HUES6 (cell line): ENCODE results near the gene GLRA3.

Experiments
- H3K27ac ChIP-seq: 2 replicates; pipeline ENCODE4 v1.7.0; 2013; ENCODE audit warnings: low read depth, mild to moderate bottlenecking, low read length, inconsistent platforms
- H3K27me3 ChIP-seq: 2 replicates; pipeline ENCODE4 v1.6.1; 2013; ENCODE audit warnings: low read length; ENCODE audit not compliant: control insufficient read depth, insufficient read depth
- H3K36me3 ChIP-seq: 2 replicates; pipeline ENCODE4 v1.6.1; 2013; ENCODE audit warnings: low read length; ENCODE audit not compliant: control insufficient read depth, insufficient read depth
- H3K4me1 ChIP-seq: 2 replicates; pipeline ENCODE4 v1.6.1; 2013; ENCODE audit warnings: low read length; ENCODE audit not compliant: control insufficient read depth, insufficient read depth
- H3K4me3 ChIP-seq: 2 replicates; pipeline ENCODE4 v1.5.1; 2013; ENCODE audit warnings: low read depth, low read length
- H3K9ac ChIP-seq: one replicate; pipeline ENCODE4 v1.6.1; 2013; ENCODE audit warnings: mild to moderate bottlenecking, low read length
- H3K9me3 ChIP-seq: 2 replicates; pipeline ENCODE4 v1.6.1; 2013; ENCODE audit warnings: low read depth, low read length; ENCODE audit not compliant: control insufficient read depth, insufficient read depth

Gene GLRA3

GRCh38 chr4:174713821-174714220 is 115.2 kb downstream of the GLRA3 start:
- Histone ChIP-seq H3K9me3 (no peaks in the 10 kb centered on the region), H3K9ac (no peak overlapping the region), H3K27ac (no peak overlapping the region), H3K4me3 (no peak overlapping the region), H3K4me1 (peaks cover 14% of the 10 kb centered on the region), H3K27me3 (no peaks in the 10 kb centered on the region), H3K36me3 (no peaks in the 10 kb centered on the region)

GRCh38 chr4:174713181-174713580 is 115.9 kb downstream of the GLRA3 start:
- Histone ChIP-seq H3K4me3 (no peak overlapping the region), H3K9ac (no peak overlapping the region), H3K36me3 (no peaks in the 10 kb centered on the region), H3K9me3 (no peaks in the 10 kb centered on the region), H3K27ac (peak overlapping the region; percentile 34; the same call in 1 of the 2 replicates), H3K4me1 (peaks cover 14% of the 10 kb centered on the region), H3K27me3 (no peaks in the 10 kb centered on the region)

GRCh38 chr4:174709526-174709925 is 119.5 kb downstream of the GLRA3 start:
- Histone ChIP-seq H3K36me3 (no peaks in the 10 kb centered on the region), H3K4me1 (peaks cover 14% of the 10 kb centered on the region), H3K27ac (no peak overlapping the region), H3K9me3 (no peaks in the 10 kb centered on the region), H3K9ac (no peak overlapping the region), H3K4me3 (no peak overlapping the region), H3K27me3 (no peaks in the 10 kb centered on the region)

GRCh38 chr4:174708381-174708780 is 120.7 kb downstream of the GLRA3 start:
- Histone ChIP-seq H3K4me1 (peaks cover 5% of the 10 kb centered on the region; the same call in 1 of the 2 replicates), H3K36me3 (no peaks in the 10 kb centered on the region), H3K27me3 (no peaks in the 10 kb centered on the region), H3K9me3 (no peaks in the 10 kb centered on the region), H3K4me3 (no peak overlapping the region), H3K27ac (no peak overlapping the region), H3K9ac (no peak overlapping the region)

- no peaks in the 10 kb centered on the region for H3K36me3 ChIP-seq
- no peaks in the 10 kb centered on the region for H3K27me3 ChIP-seq
- peaks cover under 1% of the 10 kb centered on the region; the same call in 1 of the 2 replicates for H3K4me1 ChIP-seq
- no peak overlapping the region for H3K27ac ChIP-seq
- no peak overlapping the region for H3K4me3 ChIP-seq
- H3K9ac ChIP-seq: no peak overlapping the region
- H3K9me3 ChIP-seq: no peaks in the 10 kb centered on the region
Measured at GRCh38 chr4:174707902-174708301, 121.1 kb downstream of the GLRA3 start.

GRCh38 chr4:174707051-174707676 is 121.9 kb downstream of the GLRA3 start:
- Histone ChIP-seq H3K4me3 (no peak overlapping the region), H3K27me3 (no peaks in the 10 kb centered on the region), H3K9ac (no peak overlapping the region), H3K4me1 (no peaks in the 10 kb centered on the region), H3K36me3 (no peaks in the 10 kb centered on the region), H3K27ac (no peak overlapping the region), H3K9me3 (no peaks in the 10 kb centered on the region)

- H3K9ac ChIP-seq: no peak overlapping the region
Measured at GRCh38 chr4:174702979-174703478, 126.0 kb downstream of the GLRA3 start.

GRCh38 chr4:174699654-174700053 is 129.4 kb downstream of the GLRA3 start:
- no peaks in the 10 kb centered on the region for H3K27me3 ChIP-seq
- H3K9me3 ChIP-seq: no peaks in the 10 kb centered on the region
- H3K9ac ChIP-seq: no peak overlapping the region
- no peak overlapping the region for H3K27ac ChIP-seq
- no peaks in the 10 kb centered on the region for H3K4me1 ChIP-seq
- no peak overlapping the region for H3K4me3 ChIP-seq
- no peaks in the 10 kb centered on the region for H3K36me3 ChIP-seq

More at GRCh38 chr4:174702979-174703478, 126.0 kb downstream of the GLRA3 start:
- Histone ChIP-seq H3K9me3 (no peaks in the 10 kb centered on the region), H3K36me3 (no peaks in the 10 kb centered on the region), H3K4me1 (no peaks in the 10 kb centered on the region), H3K27me3 (no peaks in the 10 kb centered on the region), H3K27ac (no peak overlapping the region), H3K4me3 (no peak overlapping the region)

- Histone ChIP-seq H3K9ac (no peak overlapping the region), H3K9me3 (no peaks in the 10 kb centered on the region)
Measured at GRCh38 chr4:174697896-174698295, 131.2 kb downstream of the GLRA3 start.

GRCh38 chr4:174697202-174697601 is 131.8 kb downstream of the GLRA3 start:
- Histone ChIP-seq H3K27me3 (no peaks in the 10 kb centered on the region), H3K4me1 (no peaks in the 10 kb centered on the region), H3K27ac (no peak overlapping the region), H3K36me3 (no peaks in the 10 kb centered on the region), H3K9me3 (no peaks in the 10 kb centered on the region), H3K4me3 (no peak overlapping the region), H3K9ac (no peak overlapping the region)

More at GRCh38 chr4:174697896-174698295, 131.2 kb downstream of the GLRA3 start:
- no peaks in the 10 kb centered on the region for H3K36me3 ChIP-seq
- no peaks in the 10 kb centered on the region for H3K27me3 ChIP-seq
- no peak overlapping the region for H3K27ac ChIP-seq
- no peaks in the 10 kb centered on the region for H3K4me1 ChIP-seq
- no peak overlapping the region for H3K4me3 ChIP-seq

GRCh38 chr4:174696657-174697056 is 132.4 kb downstream of the GLRA3 start:
- Histone ChIP-seq H3K9ac (no peak overlapping the region), H3K9me3 (no peaks in the 10 kb centered on the region), H3K4me3 (no peak overlapping the region), H3K4me1 (no peaks in the 10 kb centered on the region), H3K27me3 (no peaks in the 10 kb centered on the region), H3K27ac (no peak overlapping the region), H3K36me3 (no peaks in the 10 kb centered on the region)
